GM12878 (cell line): ENCODE measurements around the gene FGFR4. TPM values are rescaled to one million over a fixed set of nuclear protein-coding genes. Genes with fewer than 3 reads are reported as not detected.

Experiments
- ATAC-seq: fragments of 200-7000 bp; cut with Tn5 transposase; 3 replicates; pipeline ENCODE4 v1.9.1; 2020; ENCODE audit warnings: mild to moderate bottlenecking, moderate library complexity
- BruUV-seq: library from RNA; stranded (reverse); fragments of 400-500 nt; replicated peaks from 2 replicates; lab custom pipeline; 2021; lab: Mats Ljungman, UMichigan
- CTCF ChIA-PET: fragments of 300-600 bp; sonication (Branson Sonifier 250); formaldehyde crosslinking; extraction: SDS; loops from one replicate; lab custom pipeline; 2021; ENCODE audit warnings: inconsistent platforms; lab: Yijun Ruan, JAX
- POLR2A ChIA-PET: fragments of 350-600 bp; formaldehyde crosslinking; extraction: SDS; loops from one replicate; lab custom pipeline; 2021; ENCODE audit warnings: inconsistent platforms; lab: Charles Lee
- RAD21 ChIA-PET: fragments of 300-600 bp; sonication (Branson Sonifier 250); formaldehyde crosslinking; loops from one replicate; lab custom pipeline; 2023; ENCODE audit warnings: antibody characterized with exemption; ENCODE audit not compliant: unreplicated experiment; lab: Charles Lee
- SMC1A ChIA-PET: fragments of 300-600 bp; sonication (Branson Sonifier 250); formaldehyde crosslinking; loops from one replicate; lab custom pipeline; 2023; ENCODE audit not compliant: unreplicated experiment, uncharacterized antibody; lab: Charles Lee
- DNase-seq: peaks from one replicate; pipeline ENCODE4 v3.0.0-alpha.2; 2011; ENCODE audit warnings: low read depth, low spot score
- FAIRE-seq: peaks from 3 replicates; lab custom pipeline; 2011; peaks lifted over from hg19 to GRCh38; lab: Jason Lieb, UNC
- H2AFZ ChIP-seq: 2 replicates; pipeline ENCODE4 v1.6.0; 2011; ENCODE audit warnings: low read depth, low read length, control low read depth; ENCODE audit not compliant: control insufficient read depth
- H3K27ac ChIP-seq: 2 replicates; pipeline ENCODE4 v1.5.1; 2011; ENCODE audit warnings: control low read depth; ENCODE audit not compliant: control insufficient read depth, insufficient read depth
- H3K27me3 ChIP-seq, 2 experiments: replicated peaks in 1 of 2; 2 replicates each; pipeline versions ENCODE4 v1.6.0 to v1.6.1; 2011; ENCODE audit warnings: low read length in 1 of 2; ENCODE audit not compliant: control insufficient read depth in 2 of 2, insufficient read depth in 2 of 2
- H3K36me3 ChIP-seq, 2 experiments: 2 replicates each; pipeline ENCODE4 v1.5.1; 2011; ENCODE audit warnings: low read length in 1 of 2; ENCODE audit not compliant: control insufficient read depth in 2 of 2, insufficient read depth in 2 of 2
- H3K4me1 ChIP-seq: 2 replicates; pipeline ENCODE4 v1.6.1; 2011; ENCODE audit warnings: mild to moderate bottlenecking, low read length, moderate library complexity, mixed read lengths; ENCODE audit not compliant: control insufficient read depth, insufficient read depth
- H3K4me2 ChIP-seq: 2 replicates; pipeline ENCODE4 v1.6.0; 2011; ENCODE audit warnings: control low read depth; ENCODE audit not compliant: control insufficient read depth, insufficient read depth
- H3K4me3 ChIP-seq: fragments of 200-600 bp; sonication (generic); 2 replicates; pipeline ENCODE4 v1.5.1; 2016
- H3K79me2 ChIP-seq: 2 replicates; pipeline ENCODE4 v1.6.0; 2011; ENCODE audit warnings: low read length; ENCODE audit not compliant: control insufficient read depth, insufficient read depth
- H3K9ac ChIP-seq: 2 replicates; pipeline ENCODE4 v1.8.0; 2011; ENCODE audit warnings: low read length, control low read depth, mixed read lengths; ENCODE audit not compliant: control insufficient read depth, insufficient read depth
- H3K9me3 ChIP-seq: replicated peaks from 3 replicates; pipeline ENCODE4 v1.5.1; 2011; ENCODE audit warnings: mild to moderate bottlenecking, low read length; ENCODE audit not compliant: control insufficient read depth, insufficient read depth
- H4K20me1 ChIP-seq: 2 replicates; pipeline ENCODE4 v1.6.0; 2011; ENCODE audit not compliant: control insufficient read depth, insufficient read depth
- BHLHE40 ChIP-seq, 2 experiments: fragments of 450-650 bp in 1 of 2; IDR thresholded peaks; 2 replicates each; pipeline ENCODE4 v1.6.1; 2011 to 2017; ENCODE audit warnings: low read depth in 2 of 2, borderline replicate concordance in 1 of 2, improper control_type of control experiment in 1 of 2, low read length in 1 of 2, mild to moderate bottlenecking in 1 of 2
- PKNOX1 ChIP-seq: fragments of 450-650 bp; IDR thresholded peaks from 2 replicates; pipeline ENCODE4 v1.6.1; 2016; ENCODE audit warnings: mild to moderate bottlenecking
- PRDM15 ChIP-seq: fragments of 450-650 bp; formaldehyde crosslinking; IDR thresholded peaks from 2 replicates; pipeline ENCODE4 v1.4.0; 2020; ENCODE audit warnings: mild to moderate bottlenecking, moderate library complexity
- ZBTB11 ChIP-seq: fragments of 450-650 bp; formaldehyde crosslinking; IDR thresholded peaks from 2 replicates; pipeline ENCODE4 v1.5.0; 2022; ENCODE audit warnings: mild to moderate bottlenecking, missing genetic modification characterization
- ZSCAN29 ChIP-seq: fragments of 450-650 bp; IDR thresholded peaks from 2 replicates; pipeline ENCODE4 v1.6.1; 2017; ENCODE audit warnings: mild to moderate bottlenecking, moderate library complexity
- WGBS: methylation state at CpG from one replicate; pipeline ENCODE4 v1.1.6; 2016; ENCODE audit warnings: low lambda C conversion rate; ENCODE audit not compliant: insufficient replicate concordance, insufficient coverage; ENCODE audit errors: missing lambda C conversion rate; 5-methylcytosine and 5-hydroxymethylcytosine counted together
- in situ Hi-C: fragments of 300-500 bp; cut with MboI; formaldehyde crosslinking; loops from 9 replicates; pipeline ENCODE4 v1.14.3; 2018; ENCODE audit warnings: mixed read lengths
- intact Hi-C: fragments of 100-400 bp; cut with micrococcal nuclease; formaldehyde crosslinking; loops from one replicate; pipeline ENCODE4 v1.14.2; 2022; ENCODE audit not compliant: unreplicated experiment
- polyA plus RNA-seq, 11 experiments: library from polyadenylated mRNA; depleted of rRNA in 4 of 11; unstranded in 6 of 11; stranded (reverse) in 5 of 11; fragments of >200 nt; fragmentation: Nextera tagmentation in 4 of 11; fragmentation: Illumina TruSeq in 1 of 11; extraction: Ambion mirVana in 4 of 11; extraction: Trizol in 1 of 11; gene quantifications; 1 replicate in 1 of 11; 2 replicates in 10 of 11; pipeline versions ENCODE4 v1.2.1 to v1.2.3, GENCODE V29; 2011 to 2016; ENCODE audit warnings: inconsistent platforms in 2 of 11, missing spikeins in 2 of 11, low read depth in 1 of 11
- total RNA-seq, 4 experiments: library from RNA; depleted of rRNA in 3 of 4; stranded (reverse); fragments of >200 nt in 3 of 4; fragmentation: Illumina TruSeq in 1 of 4; extraction: Trizol in 1 of 4; gene quantifications; 2 replicates each; pipeline versions ENCODE4 v1.2.1 to v1.2.3, GENCODE V29; 2013 to 2021

The FGFR4 gene
- total and polyA plus RNA-seq, 10 of the 15 experiments (the other 5 are each of a cell fraction or from before 2014, with no cell fraction given): 0.17 to 0.77 (median 0.28) TPM; not detected in 5

- Histone ChIP-seq H4K20me1 (no peaks in the 10 kb centered on the region), H3K4me2 (no peak overlapping the region), H3K79me2 (no peaks in the 10 kb centered on the region), H2AFZ (no peak overlapping the region), H3K4me3 (no peak overlapping the region), H3K27ac (no peak overlapping the region), H3K27me3 (no peaks in the 10 kb centered on the region; a peak in 1 of 4 replicates), H3K4me1 (no peaks in the 10 kb centered on the region), H3K9ac (no peak overlapping the region), H3K36me3 (no peaks in the 10 kb centered on the region), H3K9me3 (no peaks in the 10 kb centered on the region)
- ATAC-seq (no peak), DNase-seq (no peak), FAIRE-seq (no peak)
- 51% methylated on average over 6 of the region's 6 CpGs for WGBS
- in situ Hi-C loops: no loop called here
- SMC1A ChIA-PET: no interaction called here
- CTCF ChIA-PET: interaction anchor here (0.5 to 1.5 kb wide), 2 partner anchors 12 to 341 kb away, joined by 3 to 5 read pairs; no protein-coding TSS in a partner anchor
- TF ChIP-seq ZBTB11 (CRISPR knock-in tag) (no peak), ZSCAN29 (no peak), PKNOX1 (no peak), BHLHE40 (IDR thresholded peaks at IDR 0.05; ENCODE audit: borderline replicate concordance in 1 of 2, low read depth in 2 of 2, low read length in 1 of 2) (no peak), PRDM15 (CRISPR knock-in tag) (no peak)
- intact Hi-C loops: no loop called here
- POLR2A ChIA-PET: no interaction called here
- BruUV-seq: no TSS peak
- RAD21 ChIA-PET: no interaction called here
These were observed 14.0 kb downstream of the FGFR4 start for GRCh38 chr5:177100714-177101121.
